GM23338 (cell line): ENCODE results near the gene SHPK. TPM values are rescaled to one million over a fixed set of nuclear protein-coding genes. Genes with fewer than 3 reads are reported as not detected.

Experiments used
- ATAC-seq: fragments of 200-7000 bp; cut with Tn5 transposase; 3 replicates; pipeline ENCODE4 v1.9.1; 2020
- DNase-seq: peaks from one replicate; pipeline ENCODE4 v3.0.0-alpha.2; 2015; ENCODE audit warnings: low spot score
- H2AFZ ChIP-seq: fragments of 200-600 bp; sonication (generic); 2 replicates; pipeline ENCODE4 v1.8.0; 2016; ENCODE audit warnings: antibody characterized with exemption, mild to moderate bottlenecking, moderate library complexity
- H3F3A ChIP-seq: fragments of 200-600 bp; sonication (generic); replicated peaks from 2 replicates; pipeline ENCODE4 v1.8.0; 2017; ENCODE audit warnings: antibody characterized with exemption, mixed run types, low read depth
- H3K27ac ChIP-seq: fragments of 200-600 bp; sonication (generic); 2 replicates; pipeline ENCODE4 v1.6.1; 2016; ENCODE audit warnings: low read depth
- H3K27me3 ChIP-seq: fragments of 200-600 bp; sonication (generic); 2 replicates; pipeline ENCODE4 v1.8.0; 2016; ENCODE audit warnings: mild to moderate bottlenecking, mixed run types, moderate library complexity; ENCODE audit not compliant: insufficient read depth
- H3K36me3 ChIP-seq: fragments of 200-600 bp; sonication (generic); 2 replicates; pipeline ENCODE4 v1.8.0; 2016; ENCODE audit warnings: mild to moderate bottlenecking; ENCODE audit not compliant: insufficient read depth
- H3K4me1 ChIP-seq: fragments of 200-600 bp; sonication (generic); 2 replicates; pipeline ENCODE4 v1.8.0; 2016; ENCODE audit warnings: mild to moderate bottlenecking, moderate library complexity; ENCODE audit not compliant: insufficient read depth
- H3K4me2 ChIP-seq: fragments of 200-600 bp; sonication (generic); 2 replicates; pipeline ENCODE4 v1.7.1; 2017; ENCODE audit warnings: mixed run types
- H3K4me3 ChIP-seq: fragments of 200-600 bp; sonication (generic); 2 replicates; pipeline ENCODE4 v1.6.1; 2016; ENCODE audit warnings: mixed run types
- H3K79me2 ChIP-seq: fragments of 200-600 bp; sonication (generic); replicated peaks from 2 replicates; pipeline ENCODE4 v1.8.0; 2017; ENCODE audit warnings: mild to moderate bottlenecking; ENCODE audit not compliant: insufficient read depth
- H3K9me2 ChIP-seq: fragments of 200-600 bp; sonication (generic); 2 replicates; pipeline ENCODE4 v1.8.0; 2017; ENCODE audit not compliant: insufficient read depth
- H4K20me1 ChIP-seq: fragments of 200-600 bp; sonication (generic); replicated peaks from 2 replicates; pipeline ENCODE4 v1.8.0; 2017; ENCODE audit warnings: mild to moderate bottlenecking; ENCODE audit not compliant: insufficient read depth
- H3K27ac Mint-ChIP-seq: 2 replicates; pipeline ENCODE4 v1.8.0; 2020; ENCODE audit warnings: inconsistent platforms, mild to moderate bottlenecking, moderate library complexity, mixed read lengths
- H3K27me3 Mint-ChIP-seq: 3 replicates; pipeline ENCODE4 v1.8.0; 2022; ENCODE audit warnings: low read depth, mild to moderate bottlenecking, moderate library complexity, mixed read lengths, inconsistent platforms; ENCODE audit not compliant: insufficient read depth, poor library complexity
- H3K36me3 Mint-ChIP-seq: 3 replicates; pipeline ENCODE4 v1.8.0; 2021; ENCODE audit warnings: low read depth, mild to moderate bottlenecking, inconsistent platforms, moderate library complexity, mixed read lengths
- H3K4me1 Mint-ChIP-seq: 3 replicates; pipeline ENCODE4 v1.8.0; 2020; ENCODE audit warnings: mild to moderate bottlenecking, inconsistent platforms, mixed read lengths
- H3K4me3 Mint-ChIP-seq: 3 replicates; pipeline ENCODE4 v1.8.0; 2021; ENCODE audit warnings: moderate library complexity, mild to moderate bottlenecking, inconsistent platforms, mixed read lengths
- H3K9me3 Mint-ChIP-seq: 3 replicates; pipeline ENCODE4 v1.8.0; 2020; ENCODE audit warnings: moderate library complexity, mild to moderate bottlenecking, inconsistent platforms, mixed read lengths
- EZH2 ChIP-seq: fragments of 200-600 bp; sonication (generic); IDR thresholded peaks from one replicate; pipeline ENCODE4 v1.8.0; 2017; ENCODE audit warnings: antibody characterized with exemption, mild to moderate bottlenecking, low read depth; ENCODE audit not compliant: unreplicated experiment
- EZH2phosphoT487 ChIP-seq: fragments of 200-600 bp; sonication (generic); IDR thresholded peaks from one replicate; pipeline ENCODE4 v1.8.1; 2018; ENCODE audit warnings: antibody characterized with exemption; ENCODE audit not compliant: unreplicated experiment
- JUNB ChIP-seq: IDR thresholded peaks from one replicate; pipeline ENCODE4 v1.6.1; 2016; ENCODE audit warnings: antibody characterized with exemption; ENCODE audit not compliant: unreplicated experiment
- NANOG ChIP-seq: IDR thresholded peaks from 2 replicates; pipeline ENCODE4 v1.6.1; 2016; ENCODE audit warnings: antibody characterized with exemption, borderline replicate concordance
- POLR2AphosphoS5 ChIP-seq: IDR thresholded peaks from 2 replicates; pipeline ENCODE4 v1.6.1; 2016; ENCODE audit warnings: antibody characterized with exemption, low read depth
- STAT1 ChIP-seq: IDR thresholded peaks from one replicate; pipeline ENCODE4 v1.6.1; 2016; ENCODE audit warnings: antibody characterized with exemption; ENCODE audit not compliant: unreplicated experiment
- ZNF114 ChIP-seq: fragments of 250-450 bp; sonication (Bioruptor Pico); IDR thresholded peaks from 2 replicates; pipeline ENCODE4 v1.5.0; 2020; ENCODE audit warnings: mild to moderate bottlenecking, moderate library complexity
- ZNF331 ChIP-seq: fragments of 250-450 bp; sonication (Bioruptor Pico); IDR thresholded peaks from 2 replicates; pipeline ENCODE4 v1.5.0; 2020; ENCODE audit warnings: low read depth, mild to moderate bottlenecking, moderate library complexity
- polyA plus RNA-seq: library from polyadenylated mRNA; unstranded; fragments of >200 nt; fragmentation: Nextera tagmentation; extraction: Ambion mirVana; gene quantifications from 2 replicates; pipeline ENCODE4 v1.2.1, GENCODE V29; 2016
- total RNA-seq: library from RNA; depleted of rRNA; stranded (reverse); fragments of >200 nt; shearing (Covaris generic); gene quantifications from 2 replicates; pipeline ENCODE4 v1.2.3, GENCODE V29; 2014
- TF ChIP-seq, protein P1 (sequence below), 2 experiments: fragments of 200-600 bp in 1 of 2; sonication (generic) in 1 of 2; conservative IDR thresholded peaks; 2 replicates each; pipeline versions ENCODE4 v1.5.1 to v1.6.1; 2016 to 2017; ENCODE audit warnings: antibody characterized with exemption in 2 of 2, low read depth in 2 of 2, mild to moderate bottlenecking in 2 of 2, moderate library complexity in 1 of 2
- TF ChIP-seq, protein P2 (sequence below): IDR thresholded peaks from one replicate; pipeline ENCODE4 v1.6.1; 2018; ENCODE audit warnings: antibody characterized with exemption; ENCODE audit not compliant: unreplicated experiment

SHPK gene
- total and polyA plus RNA-seq, 2 experiments from 2014 or later, result 11.5 to 34.3 TPM

- TF ChIP-seq STAT1, result no peak
- no peak for TF ChIP-seq ZNF331
- Mint-ChIP-seq H3K27ac (no peak overlapping the region; the same call in 1 of the 2 replicates), H3K9me3 (no peaks in the 10 kb centered on the region), H3K36me3 (peaks cover 3% of the 10 kb centered on the region; the same call in 1 of the 3 replicates), H3K4me1 (peaks cover 10% of the 10 kb centered on the region; the same call in 2 of the 3 replicates), H3K4me3 (no peak overlapping the region), H3K27me3 (peaks cover 6% of the 10 kb centered on the region)
- Histone ChIP-seq H4K20me1 (no peaks in the 10 kb centered on the region), H3F3A (0 out of 2 replicates have a peak, but pooled peaks cover 4% of the 10 kb centered on the region), H3K4me1 (no peaks in the 10 kb centered on the region), H2AFZ (no peak overlapping the region), H3K27me3 (no peaks in the 10 kb centered on the region), H3K27ac (no peak overlapping the region), H3K4me2 (no peak overlapping the region), H3K36me3 (0 out of 2 replicates have a peak, but pooled peaks cover 3% of the 10 kb centered on the region), H3K9me2 (no peaks in the 10 kb centered on the region), H3K4me3 (no peak overlapping the region), H3K79me2 (no peaks in the 10 kb centered on the region)
- DNase-seq (no peak), ATAC-seq (no peak)
Measured at GRCh38 chr17:3658784-3659449, 22.9 kb upstream of the SHPK start.

DNA sequence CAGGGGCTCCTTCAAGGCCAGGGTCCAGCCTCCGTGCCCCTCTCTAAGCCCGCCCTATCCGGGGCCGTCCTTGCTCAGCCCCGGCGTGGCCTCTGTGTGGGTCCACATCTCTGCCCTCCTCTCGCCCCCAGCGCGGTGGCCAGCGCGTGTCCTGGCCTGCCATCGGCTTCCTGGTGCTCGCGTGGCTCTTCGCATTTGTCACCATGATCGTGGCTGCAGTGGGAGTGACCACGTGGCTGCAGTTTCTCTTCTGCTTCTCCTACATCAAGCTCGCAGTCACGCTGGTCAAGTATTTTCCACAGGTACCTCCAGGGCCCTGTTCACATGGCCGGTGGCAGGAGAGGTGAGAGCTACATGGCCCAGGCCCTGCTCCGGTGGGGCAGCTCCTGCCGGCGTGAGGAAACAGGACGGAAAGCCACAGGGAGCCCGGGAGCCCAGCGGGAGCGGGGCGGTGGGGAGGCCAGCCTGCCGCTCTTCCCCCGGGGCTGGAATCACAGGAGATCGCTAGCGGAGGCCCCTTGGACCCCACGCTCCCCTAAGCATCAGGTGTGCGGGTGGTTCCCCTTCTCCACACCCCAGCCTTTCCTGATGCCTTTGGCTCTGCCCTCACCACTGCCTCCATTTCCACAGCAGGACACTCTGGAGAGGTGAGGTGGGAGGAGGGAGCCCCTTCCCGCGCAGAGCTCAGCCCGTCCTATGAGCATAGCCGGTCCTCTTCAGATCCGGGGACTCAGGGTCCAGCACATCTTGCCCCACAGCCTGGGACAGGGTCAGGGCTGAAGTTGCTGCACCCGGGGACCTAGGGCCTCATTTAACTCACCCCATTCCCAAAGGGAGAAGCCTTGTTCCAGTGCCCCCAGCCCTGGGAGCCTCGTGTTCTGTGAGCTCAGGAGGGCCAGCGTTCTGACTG is 22.1 kb upstream of the SHPK start:
- TF ChIP-seq STAT1 (no peak), POLR2AphosphoS5 (no peak), NANOG (no peak), EZH2phosphoT487 (no peak), JUNB (no peak), ZNF331 (no peak), ZNF114 (CRISPR knock-in tag) (no peak), EZH2 (no peak)
- TF ChIP-seq, protein P1, sequence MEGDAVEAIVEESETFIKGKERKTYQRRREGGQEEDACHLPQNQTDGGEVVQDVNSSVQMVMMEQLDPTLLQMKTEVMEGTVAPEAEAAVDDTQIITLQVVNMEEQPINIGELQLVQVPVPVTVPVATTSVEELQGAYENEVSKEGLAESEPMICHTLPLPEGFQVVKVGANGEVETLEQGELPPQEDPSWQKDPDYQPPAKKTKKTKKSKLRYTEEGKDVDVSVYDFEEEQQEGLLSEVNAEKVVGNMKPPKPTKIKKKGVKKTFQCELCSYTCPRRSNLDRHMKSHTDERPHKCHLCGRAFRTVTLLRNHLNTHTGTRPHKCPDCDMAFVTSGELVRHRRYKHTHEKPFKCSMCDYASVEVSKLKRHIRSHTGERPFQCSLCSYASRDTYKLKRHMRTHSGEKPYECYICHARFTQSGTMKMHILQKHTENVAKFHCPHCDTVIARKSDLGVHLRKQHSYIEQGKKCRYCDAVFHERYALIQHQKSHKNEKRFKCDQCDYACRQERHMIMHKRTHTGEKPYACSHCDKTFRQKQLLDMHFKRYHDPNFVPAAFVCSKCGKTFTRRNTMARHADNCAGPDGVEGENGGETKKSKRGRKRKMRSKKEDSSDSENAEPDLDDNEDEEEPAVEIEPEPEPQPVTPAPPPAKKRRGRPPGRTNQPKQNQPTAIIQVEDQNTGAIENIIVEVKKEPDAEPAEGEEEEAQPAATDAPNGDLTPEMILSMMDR (conservative IDR thresholded peaks at IDR 0.05; ENCODE audit: low read depth in 2 of 2), result no peak
- TF ChIP-seq, protein P2, sequence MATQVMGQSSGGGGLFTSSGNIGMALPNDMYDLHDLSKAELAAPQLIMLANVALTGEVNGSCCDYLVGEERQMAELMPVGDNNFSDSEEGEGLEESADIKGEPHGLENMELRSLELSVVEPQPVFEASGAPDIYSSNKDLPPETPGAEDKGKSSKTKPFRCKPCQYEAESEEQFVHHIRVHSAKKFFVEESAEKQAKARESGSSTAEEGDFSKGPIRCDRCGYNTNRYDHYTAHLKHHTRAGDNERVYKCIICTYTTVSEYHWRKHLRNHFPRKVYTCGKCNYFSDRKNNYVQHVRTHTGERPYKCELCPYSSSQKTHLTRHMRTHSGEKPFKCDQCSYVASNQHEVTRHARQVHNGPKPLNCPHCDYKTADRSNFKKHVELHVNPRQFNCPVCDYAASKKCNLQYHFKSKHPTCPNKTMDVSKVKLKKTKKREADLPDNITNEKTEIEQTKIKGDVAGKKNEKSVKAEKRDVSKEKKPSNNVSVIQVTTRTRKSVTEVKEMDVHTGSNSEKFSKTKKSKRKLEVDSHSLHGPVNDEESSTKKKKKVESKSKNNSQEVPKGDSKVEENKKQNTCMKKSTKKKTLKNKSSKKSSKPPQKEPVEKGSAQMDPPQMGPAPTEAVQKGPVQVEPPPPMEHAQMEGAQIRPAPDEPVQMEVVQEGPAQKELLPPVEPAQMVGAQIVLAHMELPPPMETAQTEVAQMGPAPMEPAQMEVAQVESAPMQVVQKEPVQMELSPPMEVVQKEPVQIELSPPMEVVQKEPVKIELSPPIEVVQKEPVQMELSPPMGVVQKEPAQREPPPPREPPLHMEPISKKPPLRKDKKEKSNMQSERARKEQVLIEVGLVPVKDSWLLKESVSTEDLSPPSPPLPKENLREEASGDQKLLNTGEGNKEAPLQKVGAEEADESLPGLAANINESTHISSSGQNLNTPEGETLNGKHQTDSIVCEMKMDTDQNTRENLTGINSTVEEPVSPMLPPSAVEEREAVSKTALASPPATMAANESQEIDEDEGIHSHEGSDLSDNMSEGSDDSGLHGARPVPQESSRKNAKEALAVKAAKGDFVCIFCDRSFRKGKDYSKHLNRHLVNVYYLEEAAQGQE, result no peak
- Histone ChIP-seq H3K36me3 (0 out of 2 replicates have a peak, but pooled peaks cover 3% of the 10 kb centered on the region), H3K4me2 (no peak overlapping the region), H3K27me3 (no peaks in the 10 kb centered on the region), H3K4me3 (no peak overlapping the region), H3K4me1 (no peaks in the 10 kb centered on the region), H3K9me2 (no peaks in the 10 kb centered on the region), H2AFZ (no peak overlapping the region), H3K27ac (no peak overlapping the region), H3F3A (0 out of 2 replicates have a peak, but pooled peaks cover 4% of the 10 kb centered on the region), H4K20me1 (no peaks in the 10 kb centered on the region), H3K79me2 (no peaks in the 10 kb centered on the region)
- H3K4me3 Mint-ChIP-seq, result no peak overlapping the region
- no peaks in the 10 kb centered on the region for H3K9me3 Mint-ChIP-seq
- peaks cover 3% of the 10 kb centered on the region; the same call in 1 of the 3 replicates for H3K36me3 Mint-ChIP-seq
- no peak overlapping the region; the same call in 1 of the 2 replicates for H3K27ac Mint-ChIP-seq
- H3K27me3 Mint-ChIP-seq, result peaks cover 5% of the 10 kb centered on the region
- ATAC-seq, result no peak
- peaks cover 10% of the 10 kb centered on the region; the same call in 2 of the 3 replicates for H3K4me1 Mint-ChIP-seq
- no peak for DNase-seq
